Activated naive CD8-positive, alpha-beta T cell treated with anti-CD3 and anti-CD28 coated beads, Interleukin-2, amount 50 U/mL, for 24 hours (primary cell): ENCODE data around the gene NAIP.
"Not testable (repeated sequence)": the region's sequence is repeated elsewhere in the genome, so short reads cannot be mapped to it uniquely, and the experiment has no call there.

Source experiments
- ATAC-seq: fragments of 150-1000 bp; cut with Tn5 transposase; one replicate; pipeline ENCODE4 v1.10.0; 2021
- DNase-seq: peaks from one replicate; pipeline ENCODE4 v3.0.0; 2021
- H3K27ac Mint-ChIP-seq: one replicate; pipeline ENCODE4 v1.8.0; 2021; ENCODE audit warnings: mild to moderate bottlenecking, mixed read lengths
- H3K27me3 Mint-ChIP-seq: one replicate; pipeline ENCODE4 v1.8.0; 2021; ENCODE audit warnings: mixed read lengths
- H3K36me3 Mint-ChIP-seq: one replicate; pipeline ENCODE4 v1.8.0; 2021; ENCODE audit warnings: low read depth, mixed read lengths
- H3K4me1 Mint-ChIP-seq: one replicate; pipeline ENCODE4 v1.8.0; 2021; ENCODE audit warnings: mixed read lengths
- H3K4me3 Mint-ChIP-seq: one replicate; pipeline ENCODE4 v1.8.0; 2021; ENCODE audit warnings: mild to moderate bottlenecking, moderate library complexity, mixed read lengths
- H3K9me3 Mint-ChIP-seq: one replicate; pipeline ENCODE4 v1.8.0; 2021; ENCODE audit warnings: mixed read lengths

NAIP gene

GRCh38 chr5:70984882-70985281 lies 40.3 kb downstream of the NAIP start:
- H3K4me3 Mint-ChIP-seq, H3K36me3 Mint-ChIP-seq, H3K4me1 Mint-ChIP-seq, H3K9me3 Mint-ChIP-seq, DNase-seq, H3K27ac Mint-ChIP-seq, H3K27me3 Mint-ChIP-seq: not testable (repeated sequence)
- ATAC-seq, result peak; percentile 46

GRCh38 chr5:70967220-70967619 lies 57.9 kb downstream of the NAIP start:
- not testable (repeated sequence) for H3K36me3 Mint-ChIP-seq, H3K9me3 Mint-ChIP-seq, DNase-seq, ATAC-seq, H3K4me1 Mint-ChIP-seq, H3K27me3 Mint-ChIP-seq, H3K27ac Mint-ChIP-seq, H3K4me3 Mint-ChIP-seq

GRCh38 chr5:70964531-70964930 lies 60.6 kb downstream of the NAIP start:
- H3K36me3 Mint-ChIP-seq, DNase-seq, ATAC-seq, H3K27me3 Mint-ChIP-seq, H3K9me3 Mint-ChIP-seq, H3K27ac Mint-ChIP-seq, H3K4me3 Mint-ChIP-seq, H3K4me1 Mint-ChIP-seq: not testable (repeated sequence)

GRCh38 chr5:70953068-70953467 lies 72.1 kb downstream of the NAIP start:
- H3K4me3 Mint-ChIP-seq, ATAC-seq, H3K27ac Mint-ChIP-seq, H3K36me3 Mint-ChIP-seq, H3K9me3 Mint-ChIP-seq, H3K27me3 Mint-ChIP-seq, H3K4me1 Mint-ChIP-seq, DNase-seq: not testable (repeated sequence)

- not testable (repeated sequence) for H3K4me1 Mint-ChIP-seq, H3K36me3 Mint-ChIP-seq, H3K27ac Mint-ChIP-seq, H3K4me3 Mint-ChIP-seq, DNase-seq, H3K9me3 Mint-ChIP-seq, ATAC-seq, H3K27me3 Mint-ChIP-seq
These were observed 92.6 kb downstream of the NAIP start for GRCh38 chr5:70932560-70932959.

GRCh38 chr5:70931709-70932368 lies 93.3 kb downstream of the NAIP start:
- H3K27me3 Mint-ChIP-seq, ATAC-seq, DNase-seq, H3K9me3 Mint-ChIP-seq, H3K27ac Mint-ChIP-seq, H3K4me1 Mint-ChIP-seq, H3K4me3 Mint-ChIP-seq, H3K36me3 Mint-ChIP-seq: not testable (repeated sequence)

GRCh38 chr5:70925211-70925562 lies 100.0 kb downstream of the NAIP start:
- not testable (repeated sequence) for H3K4me1 Mint-ChIP-seq, H3K36me3 Mint-ChIP-seq, H3K9me3 Mint-ChIP-seq, DNase-seq, H3K27ac Mint-ChIP-seq, H3K27me3 Mint-ChIP-seq, H3K4me3 Mint-ChIP-seq
- ATAC-seq, result peak; percentile 26
